HG02943 (cell line): Measurements from ENCODE around the gene RSRC1.
"Not testable (repeated sequence)": the region's sequence is repeated elsewhere in the genome, so short reads cannot be mapped to it uniquely, and the experiment has no call there.

Experiments used
- ATAC-seq: cut with Tn5 transposase; IDR thresholded peaks from one replicate; pipeline ENCODE4 v1.9.1; 2021; ENCODE audit warnings: mild to moderate bottlenecking, low read depth, moderate library complexity; ENCODE audit not compliant: unreplicated experiment

RSRC1 gene

DNA sequence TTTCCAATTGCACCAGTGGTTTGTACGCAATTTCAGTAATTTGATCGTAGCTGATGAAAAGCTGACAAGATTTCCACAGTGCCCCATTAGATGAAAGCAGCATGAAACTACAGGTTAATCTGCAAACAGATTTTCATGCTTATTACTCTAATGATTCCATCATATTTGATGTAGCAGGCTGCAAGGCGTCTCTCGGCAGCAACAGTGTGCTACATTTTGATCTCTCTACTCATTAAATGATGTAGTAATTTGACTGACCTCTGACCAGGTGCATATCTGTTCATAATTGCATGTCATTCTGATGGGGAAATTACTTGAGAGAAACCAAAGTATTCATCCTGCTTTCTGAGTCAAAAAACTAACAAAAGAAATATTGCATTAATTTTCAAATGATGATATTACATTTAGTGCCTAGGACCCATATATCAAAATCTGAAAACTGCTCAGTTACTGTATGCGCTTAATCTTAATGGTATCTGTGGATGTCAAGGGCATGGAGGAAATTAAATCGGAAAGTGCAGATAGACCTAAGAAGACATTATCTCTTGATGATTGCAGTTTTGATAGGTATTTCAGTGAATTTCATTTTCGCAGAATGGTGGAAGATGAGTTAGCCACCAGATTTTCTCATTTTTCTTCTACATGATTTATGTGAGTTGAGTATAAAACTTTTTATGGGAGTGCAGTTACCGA, 198.5 kb downstream of the RSRC1 start:
- ATAC-seq = no peak

GRCh38 chr3:158312560-158313141, 202.8 kb downstream of the RSRC1 start:
- no peak for ATAC-seq

DNA sequence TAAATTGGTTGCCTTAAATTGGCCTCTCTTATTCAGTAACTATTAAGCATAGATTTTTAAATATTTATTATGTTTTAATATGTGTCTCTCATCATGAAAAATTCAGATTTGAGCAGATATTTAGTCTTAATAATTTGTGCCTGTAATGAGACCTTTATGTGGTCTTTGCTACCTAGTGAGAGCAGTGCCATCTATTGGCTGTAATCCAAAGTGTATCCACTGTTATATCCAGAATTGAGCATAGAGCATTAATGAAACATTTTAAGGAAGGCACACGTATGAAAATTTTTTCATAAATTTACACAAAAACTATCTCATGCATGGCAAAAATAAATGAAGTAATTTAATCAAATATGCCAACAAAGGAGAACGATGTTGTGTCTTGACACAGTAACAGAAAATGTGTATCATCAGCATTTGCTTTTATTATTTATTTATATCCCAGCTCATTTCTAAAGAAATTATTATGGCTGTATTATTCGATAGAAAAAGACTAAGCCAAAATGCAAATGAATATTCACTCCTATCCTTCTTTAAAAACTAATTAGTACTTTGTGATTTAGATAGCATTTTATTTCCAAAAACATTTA, 203.5 kb downstream of the RSRC1 start:
- peak; percentile 56 for ATAC-seq

GRCh38 chr3:158314426-158315357, 204.8 kb downstream of the RSRC1 start:
- no peak for ATAC-seq

DNA sequence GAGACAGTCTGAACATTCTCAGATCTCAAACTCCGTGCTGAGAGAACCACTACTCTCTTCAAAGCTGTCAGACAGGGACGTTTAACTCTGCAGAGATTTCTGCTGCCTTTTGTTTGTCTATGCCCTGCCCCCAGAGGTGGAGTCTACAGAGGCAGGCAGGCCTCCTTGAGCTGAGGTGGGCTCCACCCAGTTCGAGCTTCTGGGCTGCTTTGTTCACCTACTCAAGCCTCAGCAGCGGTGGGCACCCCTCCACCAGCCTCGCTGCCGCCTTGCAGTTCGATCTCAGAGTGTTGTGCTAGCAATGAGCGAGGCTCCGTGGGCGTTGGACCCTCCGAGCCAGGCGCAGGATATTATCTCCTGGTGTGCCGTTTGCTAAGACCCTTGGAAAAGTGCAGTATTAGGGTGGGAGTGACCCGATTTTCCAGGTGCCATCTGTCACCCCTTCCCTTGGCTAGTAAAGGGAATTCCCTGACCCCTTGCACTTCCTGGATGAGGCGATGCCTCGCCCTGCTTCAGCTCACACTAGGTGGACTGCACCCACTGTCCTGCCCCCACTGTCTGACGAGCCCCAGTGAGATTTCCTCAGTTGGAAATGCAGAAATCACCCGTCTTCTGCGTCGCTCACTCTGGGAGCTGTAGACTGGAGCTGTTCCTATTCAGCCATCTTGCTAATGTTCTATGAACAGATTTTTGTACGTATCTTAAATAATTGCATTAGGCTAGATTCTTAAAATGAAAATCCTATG, 220.0 kb downstream of the RSRC1 start:
- not testable (repeated sequence) for ATAC-seq

DNA sequence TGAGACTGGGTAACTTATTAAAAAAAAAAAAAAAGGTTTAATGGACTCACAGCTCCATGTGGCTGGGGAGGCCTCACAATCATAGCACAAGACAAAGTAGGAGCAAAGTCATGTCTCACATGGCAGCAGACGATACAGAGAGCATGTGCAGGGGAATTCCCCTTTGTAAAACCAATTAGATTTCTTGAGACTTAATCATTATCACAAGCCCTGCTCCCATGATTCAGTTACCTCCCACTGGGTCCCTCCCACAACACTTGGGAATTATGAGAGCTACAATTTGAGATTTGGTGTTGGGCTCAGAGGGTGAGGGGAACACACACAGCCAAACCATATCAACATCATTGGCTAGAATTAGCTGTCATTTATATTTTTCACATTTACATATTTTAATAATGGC, 221.0 kb downstream of the RSRC1 start:
- ATAC-seq = no peak

GRCh38 chr3:158333736-158334135, 223.8 kb downstream of the RSRC1 start:
- no peak for ATAC-seq

DNA sequence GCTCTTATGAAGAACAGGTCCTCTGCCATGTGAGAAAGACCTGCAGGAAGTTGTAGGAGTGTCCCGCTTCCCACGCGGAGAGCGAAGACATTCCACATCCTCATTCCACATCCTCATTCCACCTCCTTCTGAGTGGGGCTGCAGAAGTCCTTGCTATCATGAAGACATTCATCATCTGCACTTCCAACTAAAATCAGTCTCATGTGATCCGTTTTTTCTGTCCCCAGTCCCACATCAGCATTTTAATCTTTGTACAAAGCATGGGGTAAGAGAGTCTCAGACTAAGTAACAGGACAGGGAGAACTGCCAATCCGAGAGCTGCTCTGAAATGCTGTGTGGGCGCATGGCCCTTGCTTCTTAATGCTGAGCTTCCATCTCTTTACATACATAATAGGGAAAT, 227.2 kb downstream of the RSRC1 start:
- no peak for ATAC-seq

GRCh38 chr3:158339638-158340037, 229.7 kb downstream of the RSRC1 start:
- ATAC-seq = no peak

- not testable (repeated sequence) for ATAC-seq
These were observed 231.1 kb downstream of the RSRC1 start for GRCh38 chr3:158340951-158341350.

GRCh38 chr3:158347966-158348365, 238.1 kb downstream of the RSRC1 start:
- no peak for ATAC-seq

DNA sequence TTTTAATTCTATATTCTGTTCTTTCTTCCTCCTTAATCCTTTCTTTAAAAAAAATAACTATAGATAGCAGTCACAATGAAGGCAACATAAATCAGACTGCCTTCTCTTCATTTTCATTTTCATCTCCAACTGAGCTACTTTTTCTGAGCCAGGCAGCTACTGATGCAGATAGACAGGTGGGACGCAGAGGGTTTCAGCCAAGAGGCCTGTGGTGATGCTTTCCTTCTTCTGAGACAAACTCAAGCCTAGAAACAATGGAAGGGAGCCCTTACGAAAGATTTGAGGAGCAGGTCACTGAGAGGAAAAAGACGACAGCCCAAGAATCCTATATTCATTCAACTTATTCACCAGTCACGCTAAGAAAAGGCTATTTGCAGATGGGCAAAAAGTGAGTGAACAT, 241.1 kb downstream of the RSRC1 start:
- ATAC-seq = no peak

DNA sequence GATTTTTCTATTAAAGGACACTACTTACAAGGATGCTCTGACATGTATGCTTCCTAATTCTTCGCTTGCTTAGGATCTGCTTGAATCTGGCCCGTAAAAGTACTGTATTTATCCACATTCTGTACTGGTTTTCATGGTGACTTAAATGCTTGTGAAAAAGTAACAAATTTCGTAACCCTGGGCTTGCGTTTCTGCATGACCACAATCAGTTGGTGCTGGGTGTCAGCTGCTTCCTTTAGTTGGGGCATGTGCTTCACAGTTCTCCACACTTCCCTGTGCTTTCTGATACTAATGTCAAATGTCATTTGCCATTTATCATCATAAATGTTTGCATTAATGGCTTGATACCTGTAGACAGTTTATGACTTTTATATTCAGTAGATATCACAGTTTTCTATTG, 242.7 kb downstream of the RSRC1 start:
- no peak for ATAC-seq

DNA sequence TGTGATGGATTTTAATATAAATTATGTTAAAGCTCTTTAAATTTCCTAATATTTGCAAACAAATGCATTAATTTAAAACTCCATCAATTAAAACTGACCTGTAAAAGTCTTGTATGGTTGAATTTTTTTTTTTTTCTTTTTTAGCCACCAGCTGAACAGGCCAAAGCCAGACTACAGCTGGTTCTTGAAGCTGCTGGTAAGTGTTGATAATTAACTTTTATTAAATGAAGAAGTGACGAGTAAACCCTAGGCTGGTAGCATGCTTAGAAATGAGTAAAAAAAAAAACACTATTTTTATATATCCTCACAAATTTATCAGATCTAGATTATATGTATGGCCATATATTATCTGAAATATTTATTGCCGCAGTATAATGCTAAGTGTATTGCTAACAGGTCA, 244.8 kb downstream of the RSRC1 start:
- peak; percentile 65 for ATAC-seq

- peak; percentile 80 for ATAC-seq
These were observed 246.0 kb downstream of the RSRC1 start for GRCh38 chr3:158355623-158356588.

DNA sequence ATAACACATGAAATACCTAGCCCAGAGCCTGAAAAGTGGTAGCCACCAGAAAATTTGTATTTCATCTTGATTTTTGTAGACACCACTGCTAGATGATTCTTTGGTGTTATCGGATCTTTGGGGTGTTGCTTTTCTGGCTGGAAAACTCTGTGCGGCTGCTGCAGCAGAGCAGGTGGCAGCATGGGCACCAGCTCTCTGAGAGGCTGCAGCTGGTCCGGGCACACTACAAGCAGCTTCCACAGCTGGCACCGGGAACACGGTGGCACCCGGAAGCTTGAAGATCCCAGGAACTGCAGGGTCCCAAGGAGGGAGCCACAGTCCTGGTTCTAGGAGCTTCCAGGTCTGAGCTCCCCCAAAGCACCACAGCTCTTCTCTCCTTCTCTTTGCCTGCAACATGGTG, 249.4 kb downstream of the RSRC1 start:
- no peak for ATAC-seq

DNA sequence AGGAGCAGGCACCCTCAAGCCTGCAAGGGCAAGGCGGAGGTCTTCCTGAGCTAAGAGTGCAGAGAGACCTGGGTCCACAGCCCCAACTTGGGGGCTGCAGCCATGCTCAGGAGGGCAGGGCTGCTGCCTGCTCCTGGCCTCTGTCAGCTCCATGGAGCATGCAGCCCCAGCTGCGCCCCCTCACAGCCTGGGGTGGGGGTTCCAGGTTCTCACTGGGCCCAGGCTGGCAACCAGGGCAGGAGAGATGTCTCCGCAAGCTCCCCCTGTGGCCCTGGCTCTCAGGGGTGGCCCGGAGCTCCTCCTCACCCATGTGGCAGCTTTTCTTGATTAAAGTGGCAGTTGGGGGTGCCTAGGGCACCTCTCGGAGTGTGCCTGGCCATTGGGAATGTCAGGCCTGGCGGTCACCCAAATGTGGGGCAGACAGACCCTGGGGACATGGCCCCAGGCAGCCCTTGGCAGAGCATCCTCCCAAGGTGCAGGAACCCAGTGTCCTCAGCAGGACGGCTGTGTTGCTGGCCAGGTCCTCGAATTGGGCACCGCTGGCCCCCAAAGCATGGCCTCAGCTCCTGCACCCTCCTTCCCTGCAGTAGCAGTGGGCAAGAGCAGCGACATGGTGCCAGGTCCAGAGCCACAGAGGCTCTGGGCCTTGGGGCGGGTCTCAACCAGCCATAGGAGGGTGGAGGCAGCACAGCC, 251.0 kb downstream of the RSRC1 start:
- ATAC-seq = no peak

- ATAC-seq = no peak
These were observed 258.4 kb downstream of the RSRC1 start for GRCh38 chr3:158368271-158368670.

- no peak for ATAC-seq
These were observed 259.4 kb downstream of the RSRC1 start for GRCh38 chr3:158369279-158369678.
